ENCODE measurements around the gene GLI3. TPM values are rescaled to one million over a fixed set of nuclear protein-coding genes. Genes with fewer than 3 reads are reported as not detected.
A peak's percentile ranks its signal among the peaks of the same experiment; 100 is the strongest.

Gene GLI3
- total and polyA plus RNA-seq, 2 of the 8 experiments (the other 6 are each of a cell fraction or from before 2014, with no cell fraction given): 8.0 to 31.1 TPM

DNA sequence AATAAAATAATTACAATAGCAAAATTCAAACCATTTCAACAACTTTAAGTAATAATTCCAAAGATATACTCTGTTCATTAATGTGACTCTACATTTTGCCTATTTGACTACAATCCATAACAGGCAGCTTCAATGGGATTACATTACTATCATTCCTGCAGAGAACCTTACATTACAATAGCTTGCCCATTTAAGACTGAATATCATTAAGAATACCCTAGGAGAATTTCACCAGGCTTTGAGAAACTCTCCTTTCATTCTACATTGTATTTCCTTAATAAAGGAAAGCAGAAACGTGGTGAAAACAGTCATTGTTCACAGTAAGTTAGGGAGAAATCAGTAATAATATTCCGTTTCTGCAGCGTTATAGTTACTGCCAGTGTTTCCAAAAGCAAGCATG lies 209.5 kb downstream of the GLI3 start:
- Histone ChIP-seq H3K79me2 (ENCODE audit: control insufficient read depth in 1 of 2, insufficient read depth in 2 of 2, low read length in 2 of 2) (no peaks in the 10 kb centered on the region), H3K4me2 (ENCODE audit: insufficient read depth in 1 of 2, low read depth in 2 of 2, low read length in 2 of 2) (peak overlapping the region; percentile 2 to 60; a peak in 3 of 4 replicates), H4K20me1 (replicated peaks in 1 of 2; ENCODE audit: control insufficient read depth in 1 of 2, insufficient read depth in 2 of 2, low read length in 2 of 2) (no peaks in the 10 kb centered on the region), H3K14ac (ENCODE audit: insufficient read length) (no peak overlapping the region), H3K4ac (replicated peaks; ENCODE audit: insufficient read length, low read depth, low read length) (no peak overlapping the region), H4K5ac (ENCODE audit: insufficient read length, low read depth, low read length) (peak overlapping the region; percentile 42), H3K18ac (ENCODE audit: extremely low read depth, low read length) (no peak overlapping the region), H4K91ac (replicated peaks; ENCODE audit: insufficient read length, low read length) (no peak overlapping the region), H3K4me1 (replicated peaks in 1 of 4; ENCODE audit: control insufficient read depth in 3 of 4, insufficient read depth in 4 of 4, low read length in 3 of 4) (peaks cover 6 to 26% (median 17%) of the 10 kb centered on the region in 4 experiments; a peak in 6 of 7 replicates), H2BK12ac (ENCODE audit: low read depth, low read length) (no peak overlapping the region), H2BK120ac (replicated peaks; ENCODE audit: low read depth, low read length) (no peak overlapping the region), H3K56ac (replicated peaks; ENCODE audit: insufficient read length, low read depth, low read length) (no peak overlapping the region), H3K9ac (replicated peaks in 1 of 4; ENCODE audit: extremely low read depth in 1 of 4, low read depth in 3 of 4, low read length in 3 of 4) (no peak overlapping the region), H3K27me3 (replicated peaks in 1 of 4; ENCODE audit: control insufficient read depth in 3 of 4, extremely low read depth in 1 of 4, insufficient read depth in 3 of 4, low read length in 3 of 4) (no peaks in the 10 kb centered on the region), H3K79me1 (ENCODE audit: low read depth, low read length) (no peaks in the 10 kb centered on the region), H3K36me3 (ENCODE audit: control insufficient read depth in 2 of 4, insufficient read depth in 4 of 4, low read length in 3 of 4) (peaks cover 0 to 19% (median 3%) of the 10 kb centered on the region in 4 experiments; a peak in 5 of 8 replicates), H2AFZ (ENCODE audit: low read length) (no peak overlapping the region), H2AK5ac (ENCODE audit: low read depth, low read length) (no peak overlapping the region), H3K23ac (ENCODE audit: insufficient read length) (no peak overlapping the region), H3K27ac (ENCODE audit: low read depth, low read length) (no peak overlapping the region), H2BK20ac (ENCODE audit: low read length) (no peak overlapping the region), H2BK5ac (ENCODE audit: low read depth, low read length) (no peak overlapping the region), H3K23me2 (ENCODE audit: low read depth, low read length) (no peaks in the 10 kb centered on the region), H3K9me3 (ENCODE audit: insufficient read depth in 2 of 2, low read depth in 1 of 2, low read length in 1 of 2) (no peaks in the 10 kb centered on the region), H3K4me3 (ENCODE audit: extremely low read depth in 1 of 4, insufficient read depth in 2 of 4, low read depth in 3 of 4, low read length in 4 of 4) (peak overlapping the region in 1 of 4 experiments; percentile 32; a peak in 1 of 8 replicates), H2BK15ac (ENCODE audit: low read length) (no peak overlapping the region), H4K8ac (ENCODE audit: extremely low read depth, insufficient read depth, low read length) (no peak overlapping the region)
- FAIRE-seq (no peak), DNase-seq (ENCODE audit: low read depth in 1 of 2, low spot score in 2 of 2) (no peak)
- ChIA-PET CTCF (ENCODE audit: partially characterized antibody) (interaction anchor here (0.9 to 6.0 kb wide), 6 partner anchors 13 to 664 kb away, joined by 3 to 45 read pairs (median 6); no protein-coding TSS in a partner anchor), POLR2A (ENCODE audit: partially characterized antibody) (no interaction called here)
- 7% methylated on average over 3 of the region's 3 CpGs; no CpG with 5 or more reads in 1 of the 2 experiments for WGBS, 2 experiments (ENCODE audit: extremely low coverage in 1 of 2, insufficient coverage in 1 of 2, insufficient read length in 1 of 2, insufficient replicate concordance in 2 of 2, low coverage in 1 of 2, low lambda C conversion rate in 2 of 2, missing lambda C conversion rate in 1 of 2)
- TF ChIP-seq CHD2 (IDR thresholded peaks at IDR 0.05; ENCODE audit: low read length) (no peak), BCL11A (IDR thresholded peaks at IDR 0.05; ENCODE audit: low read depth in 2 of 2, low read length in 2 of 2) (no peak), HDAC6 (IDR thresholded peaks at IDR 0.05; ENCODE audit: low read depth, low read length) (no peak), SUZ12 (IDR thresholded peaks at IDR 0.05; ENCODE audit: low read length) (no peak), GABPA (IDR thresholded peaks at IDR 0.05; ENCODE audit: borderline replicate concordance, insufficient read depth, low read length) (no peak), BRCA1 (IDR thresholded peaks at IDR 0.05; ENCODE audit: low read depth, low read length) (no peak), ATF2 (IDR thresholded peaks at IDR 0.05; ENCODE audit: low read length) (no peak), FOSL1 (IDR thresholded peaks at IDR 0.05; ENCODE audit: insufficient read depth, low read depth, low read length) (no peak), BACH1 (IDR thresholded peaks at IDR 0.05; ENCODE audit: low read length) (no peak), TBP (IDR thresholded peaks at IDR 0.05; ENCODE audit: low read depth, low read length) (no peak)
- TF ChIP-seq, protein P1, sequence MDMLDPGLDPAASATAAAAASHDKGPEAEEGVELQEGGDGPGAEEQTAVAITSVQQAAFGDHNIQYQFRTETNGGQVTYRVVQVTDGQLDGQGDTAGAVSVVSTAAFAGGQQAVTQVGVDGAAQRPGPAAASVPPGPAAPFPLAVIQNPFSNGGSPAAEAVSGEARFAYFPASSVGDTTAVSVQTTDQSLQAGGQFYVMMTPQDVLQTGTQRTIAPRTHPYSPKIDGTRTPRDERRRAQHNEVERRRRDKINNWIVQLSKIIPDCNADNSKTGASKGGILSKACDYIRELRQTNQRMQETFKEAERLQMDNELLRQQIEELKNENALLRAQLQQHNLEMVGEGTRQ (IDR thresholded peaks at IDR 0.05; ENCODE audit: low read length): no peak
